GM19455 (cell line): ENCODE results near the gene CPE.

Experiments
- ATAC-seq: cut with Tn5 transposase; IDR thresholded peaks from one replicate; pipeline ENCODE4 v1.9.1; 2021; ENCODE audit not compliant: unreplicated experiment

The CPE gene

DNA sequence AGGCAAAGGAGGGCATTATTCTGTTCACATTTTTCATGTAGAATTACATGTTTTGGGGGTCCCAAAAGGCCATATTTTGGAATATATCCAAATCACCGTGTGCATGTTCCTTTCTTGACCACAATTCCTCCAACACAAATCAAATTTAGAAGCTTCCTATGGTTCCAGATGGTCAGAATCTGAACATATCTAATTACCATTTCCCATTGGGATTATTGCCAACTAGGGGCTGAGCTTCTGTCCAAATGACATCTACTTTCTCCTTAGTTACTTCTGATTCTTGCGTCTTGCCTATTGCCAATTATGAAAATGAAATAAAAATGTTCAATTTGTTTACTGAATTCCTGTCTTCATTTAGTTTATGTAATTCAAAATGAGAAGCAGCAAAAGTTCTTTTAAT, 163.7 kb downstream of the CPE start:
- no peak for ATAC-seq
